RWPE1 (cell line): Measurements from ENCODE around the gene CCNT2.

ENCODE experiments used
- CTCF ChIA-PET: fragments of 350-600 bp; sonication (Branson Sonifier 250); formaldehyde crosslinking; extraction: SDS; loops from one replicate; lab custom pipeline; 2021; lab: Yijun Ruan, JAX
- POLR2A ChIA-PET: fragments of 400-600 bp; formaldehyde crosslinking; extraction: SDS; loops from one replicate; lab custom pipeline; 2020; ENCODE audit warnings: antibody characterized with exemption; ENCODE audit not compliant: low non-redundant PET; lab: Yijun Ruan, JAX
- DNase-seq: peaks from one replicate; pipeline ENCODE4 v3.0.0; 2012; ENCODE audit warnings: low spot score
- H3K27ac ChIP-seq: fragments of 450-650 bp; 2 replicates; pipeline ENCODE4 v1.5.1; 2017
- CTCF ChIP-seq: fragments of 450-650 bp; conservative IDR thresholded peaks from 2 replicates; pipeline ENCODE4 v1.5.1; 2017; ENCODE audit warnings: low read depth, mild to moderate bottlenecking

CCNT2 gene

GRCh38 chr2:134917888-134918525, 615 bp upstream of the CCNT2 start:
- POLR2A ChIA-PET = interaction anchor here (0.6 kb wide), 1 partner anchor 770 kb away, joined by 4 read pairs; no protein-coding TSS in a partner anchor
- no peak; the same call in 1 of the 2 replicates for TF ChIP-seq CTCF
- no peak for DNase-seq
- H3K27ac ChIP-seq = peak overlapping the region; percentile 98
- CTCF ChIA-PET = interaction anchor here (0.6 kb wide), 3 partner anchors 36 to 1838 kb away, joined by 3 to 4 read pairs (median 3); no protein-coding TSS in a partner anchor

- DNase-seq = peak; percentile 32
- POLR2A ChIA-PET = no interaction called here
- peak overlapping the region; percentile 98 for H3K27ac ChIP-seq
- CTCF ChIA-PET = interaction anchor here (0.6 kb wide), 1 partner anchor 612 kb away, joined by 3 read pairs; the partner anchor contains the start of genes R3HDM1 and ZRANB3
- TF ChIP-seq CTCF = no peak
These were observed 954 bp downstream of the CCNT2 start for GRCh38 chr2:134919341-134920210.

GRCh38 chr2:134924912-134925311, 6.3 kb downstream of the CCNT2 start:
- ChIA-PET POLR2A (no interaction called here), CTCF (no interaction called here)
- TF ChIP-seq CTCF = no peak
- no peak for DNase-seq
- no peak overlapping the region for H3K27ac ChIP-seq

GRCh38 chr2:134926231-134926931, 7.8 kb downstream of the CCNT2 start:
- DNase-seq = no peak
- POLR2A ChIA-PET = no interaction called here

GRCh38 chr2:134927195-134927594, 8.6 kb downstream of the CCNT2 start:
- no peak for TF ChIP-seq CTCF
- DNase-seq = peak; percentile 13
- CTCF ChIA-PET = interaction anchor here (0.8 kb wide), 1 partner anchor 467 kb away, joined by 4 read pairs; no protein-coding TSS in a partner anchor
- POLR2A ChIA-PET = no interaction called here
- no peak overlapping the region for H3K27ac ChIP-seq

More at GRCh38 chr2:134926231-134926931, 7.8 kb downstream of the CCNT2 start:
- TF ChIP-seq CTCF = no peak
- H3K27ac ChIP-seq = no peak overlapping the region
- CTCF ChIA-PET = interaction anchor here (0.6 kb wide), 1 partner anchor 1549 kb away, joined by 3 read pairs; no protein-coding TSS in a partner anchor

GRCh38 chr2:134932864-134933526, 14.4 kb downstream of the CCNT2 start:
- no peak overlapping the region for H3K27ac ChIP-seq
- ChIA-PET POLR2A (no interaction called here), CTCF (no interaction called here)
- no peak for TF ChIP-seq CTCF
- no peak for DNase-seq
